ENCODE results near the gene GRPR.

The GRPR gene

DNA sequence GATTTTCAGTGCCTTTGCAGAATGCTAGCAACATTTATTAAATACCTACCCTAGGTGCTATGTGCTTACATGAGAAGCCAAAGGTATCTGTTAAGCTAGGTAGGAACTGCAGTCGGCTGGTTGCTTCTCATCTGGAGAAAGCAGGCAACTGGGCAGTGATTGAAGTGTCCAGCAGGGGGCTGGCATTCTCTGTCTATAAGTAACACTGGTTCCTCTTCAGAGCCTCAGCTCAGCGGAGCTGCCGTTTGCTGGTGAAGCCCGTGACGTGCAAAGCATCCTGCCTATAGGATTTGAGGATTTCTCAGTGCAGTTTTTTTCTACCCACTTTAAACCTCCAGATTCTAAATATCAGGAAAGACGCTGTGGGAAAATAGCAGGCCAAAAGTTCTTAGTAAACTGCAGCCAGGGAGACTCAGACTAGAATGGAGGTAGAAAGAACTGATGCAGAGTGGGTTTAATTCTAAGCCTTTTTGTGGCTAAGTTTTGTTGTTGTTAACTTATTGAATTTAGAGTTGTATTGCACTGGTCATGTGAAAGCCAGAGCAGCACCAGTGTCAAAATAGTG, at the start of gene GRPR:
TSS of gene GRPR (plus strand) at position 344 of the 565 bp plus-strand sequence. CDS start 389 bp downstream, outside the sequence.
- DNase-seq, result no peak

GRCh38 chrX:16075087-16075486, 48.3 kb upstream of the GRPR start:
- DNase-seq, result no peak

- DNase-seq, result no peak
Measured at GRCh38 chrX:16076834-16077233, 46.5 kb upstream of the GRPR start.

GRCh38 chrX:16077811-16078210, 45.6 kb upstream of the GRPR start:
- no peak for DNase-seq

GRCh38 chrX:16081357-16081756, 42.0 kb upstream of the GRPR start:
- DNase-seq, result no peak

DNA sequence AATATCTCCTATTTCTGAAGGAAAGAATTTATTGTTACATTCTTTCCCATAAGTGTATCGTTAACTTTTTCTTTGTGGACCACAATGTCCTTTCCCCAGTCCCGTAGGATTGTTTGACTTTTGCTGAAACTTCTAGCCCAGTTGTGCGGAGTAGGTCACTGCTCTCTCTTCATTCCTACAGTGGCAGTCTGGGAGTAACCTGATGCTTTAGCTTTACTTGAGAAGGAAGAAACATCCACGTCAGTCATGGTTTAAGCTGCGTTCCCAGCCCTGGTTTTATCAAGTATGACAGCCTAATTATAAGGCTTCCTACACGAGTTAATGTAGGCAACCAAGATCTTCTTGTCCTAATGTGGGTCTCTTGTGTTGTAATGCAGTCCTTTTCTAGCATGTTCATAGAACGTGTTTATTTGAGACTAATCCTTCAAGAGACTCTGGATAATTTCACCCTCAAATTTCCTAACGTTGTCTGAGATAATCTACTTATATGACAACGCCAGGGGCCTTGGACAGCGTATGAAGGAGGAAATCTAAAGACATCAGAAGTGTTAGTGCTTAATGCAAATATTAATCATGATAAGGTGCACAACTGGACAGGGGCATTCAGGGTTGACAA, 40.8 kb upstream of the GRPR start:
- DNase-seq, result no peak

DNA sequence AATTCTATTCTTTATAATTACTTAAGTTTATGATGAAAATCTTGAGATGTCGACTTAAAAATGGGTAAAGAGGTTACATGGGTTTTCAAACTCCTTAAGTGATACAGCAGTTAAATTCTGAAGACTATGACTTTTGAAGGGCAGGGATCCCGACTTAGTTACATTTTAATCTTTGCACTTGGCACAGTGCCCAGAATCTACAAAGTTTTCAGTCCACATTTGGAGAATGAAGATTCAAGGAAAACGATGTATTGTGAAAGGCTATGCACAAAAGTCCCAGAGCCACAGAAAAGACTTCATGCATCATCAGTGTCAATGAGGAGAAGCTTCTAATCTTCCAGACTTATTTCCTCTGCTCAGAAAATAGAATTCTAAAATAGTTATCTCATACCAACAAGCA, 36.3 kb upstream of the GRPR start:
- DNase-seq, result no peak

GRCh38 chrX:16089086-16089485, 34.3 kb upstream of the GRPR start:
- DNase-seq, result no peak

GRCh38 chrX:16096141-16096540, 27.2 kb upstream of the GRPR start:
- DNase-seq, result no peak

- no peak for DNase-seq
Measured at GRCh38 chrX:16100673-16101072, 22.7 kb upstream of the GRPR start.

GRCh38 chrX:16101581-16101980, 21.8 kb upstream of the GRPR start:
- DNase-seq, result no peak

DNA sequence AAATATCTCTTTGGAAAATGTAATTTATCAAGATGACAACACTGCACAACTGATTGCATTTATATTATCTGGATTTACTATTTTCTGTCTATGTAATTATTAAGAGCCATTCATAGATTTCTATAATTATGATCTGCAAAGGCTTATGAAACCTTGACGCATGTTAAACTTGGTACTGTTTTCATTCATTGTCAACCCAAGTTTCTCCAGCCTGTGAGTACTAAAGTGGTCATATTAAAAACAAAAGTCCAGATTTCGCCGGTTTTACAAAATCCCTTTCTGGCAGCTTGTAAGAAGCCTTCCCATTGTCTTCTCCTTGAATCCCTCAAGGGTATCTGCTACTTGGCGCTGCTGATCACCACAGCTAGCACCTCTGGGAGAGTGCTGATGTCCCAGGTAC, 19.7 kb upstream of the GRPR start:
- DNase-seq, result no peak

GRCh38 chrX:16112428-16112827, 10.9 kb upstream of the GRPR start:
- no peak for DNase-seq

DNA sequence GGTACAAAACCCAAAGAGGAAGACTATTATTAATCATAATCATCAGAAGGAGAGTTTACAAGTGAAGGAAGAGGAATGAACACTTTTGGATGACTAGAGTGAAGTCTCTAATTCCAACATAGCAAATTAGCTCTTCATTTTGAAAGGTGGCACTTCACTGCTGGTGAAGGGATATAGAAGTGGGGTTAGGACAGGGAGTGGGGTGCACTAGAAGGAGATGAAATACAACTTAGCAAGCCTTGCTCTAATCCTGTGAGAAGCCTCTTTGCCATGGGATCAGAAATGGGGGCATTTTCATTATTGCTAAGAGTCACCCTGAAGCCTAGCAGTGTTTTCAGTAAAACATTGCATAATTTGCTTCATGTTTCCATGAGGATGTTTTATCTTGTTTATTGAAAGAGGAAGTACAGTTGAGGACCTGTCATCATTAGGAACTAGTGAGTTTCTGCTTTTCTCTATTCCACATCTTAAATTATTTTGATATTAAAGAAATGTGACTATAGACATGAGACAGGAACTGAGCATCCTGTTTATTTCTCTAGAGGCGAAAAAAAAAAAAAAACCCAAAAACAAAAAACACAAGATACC, 9.3 kb upstream of the GRPR start:
- no peak for DNase-seq

DNA sequence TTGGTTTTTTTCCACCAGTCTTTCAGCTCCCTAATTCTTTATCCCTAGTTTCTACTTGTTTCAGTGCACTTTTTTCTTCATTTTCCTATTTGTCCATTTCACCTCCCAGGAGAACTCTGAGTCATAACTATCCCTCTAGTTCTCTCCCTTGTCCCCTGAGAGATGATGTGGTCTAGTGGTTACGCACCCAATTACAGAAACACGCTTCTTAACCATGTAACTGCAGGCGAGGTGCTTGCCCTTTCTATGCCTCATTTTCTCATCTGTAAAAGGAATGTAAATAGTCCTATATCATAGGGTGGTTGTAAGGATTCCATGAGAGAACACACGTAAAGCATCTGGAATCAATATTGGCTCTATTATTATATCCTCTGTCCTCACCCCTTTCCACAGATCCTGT, 8.8 kb upstream of the GRPR start:
- no peak for DNase-seq

- DNase-seq, result no peak
Measured at GRCh38 chrX:16119353-16120220, 3.8 kb upstream of the GRPR start.

- no peak for DNase-seq
Measured at GRCh38 chrX:16120431-16120830, 2.9 kb upstream of the GRPR start.

DNA sequence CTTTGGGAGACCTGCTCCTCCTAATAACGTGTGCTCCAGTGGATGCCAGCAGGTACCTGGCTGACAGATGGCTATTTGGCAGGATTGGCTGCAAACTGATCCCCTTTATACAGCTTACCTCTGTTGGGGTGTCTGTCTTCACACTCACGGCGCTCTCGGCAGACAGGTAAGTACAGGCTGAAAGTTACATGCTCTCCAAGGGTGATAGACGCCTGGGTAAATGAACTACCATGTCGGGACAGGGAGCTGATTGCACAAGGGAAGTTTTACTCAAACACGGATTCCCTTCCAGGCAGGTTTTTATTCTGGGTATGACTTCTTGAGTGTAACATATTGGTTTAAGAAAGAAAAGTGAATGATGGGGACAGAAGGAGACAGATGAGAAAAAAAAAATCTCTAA, 836 bp downstream of the GRPR start:
- no peak for DNase-seq

DNA sequence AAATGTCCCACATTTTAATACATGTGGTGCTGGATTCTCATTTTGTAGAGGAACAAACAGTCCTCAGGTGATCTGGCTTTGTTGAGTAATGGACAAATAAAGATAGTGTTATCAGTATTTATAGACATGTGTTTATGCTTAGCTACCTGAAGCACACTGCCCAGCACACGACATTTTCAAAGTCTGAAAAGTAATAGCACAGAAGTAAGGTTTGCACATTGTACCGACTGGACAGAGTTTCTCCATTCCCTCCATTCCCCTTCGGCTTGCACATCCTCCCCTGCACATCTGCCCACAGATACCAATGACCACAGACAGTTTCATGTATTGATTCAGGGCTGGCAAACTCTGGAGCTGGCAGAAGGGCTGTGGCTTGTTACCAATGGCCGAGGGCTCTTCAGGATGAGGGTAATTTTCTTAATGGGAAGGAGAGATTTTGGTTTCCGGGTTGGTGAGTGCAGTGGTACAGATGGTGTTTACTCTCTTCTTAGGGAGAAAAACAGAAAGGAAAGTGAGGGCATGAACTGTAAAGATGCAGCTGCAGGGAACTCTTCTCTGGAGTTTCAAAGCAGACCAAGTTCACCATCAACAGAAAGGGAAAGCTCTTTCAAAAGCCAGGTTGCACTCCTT, 2.3 kb downstream of the GRPR start:
- no peak for DNase-seq

- DNase-seq, result no peak
Measured at GRCh38 chrX:16130707-16131106, 7.3 kb downstream of the GRPR start.

DNA sequence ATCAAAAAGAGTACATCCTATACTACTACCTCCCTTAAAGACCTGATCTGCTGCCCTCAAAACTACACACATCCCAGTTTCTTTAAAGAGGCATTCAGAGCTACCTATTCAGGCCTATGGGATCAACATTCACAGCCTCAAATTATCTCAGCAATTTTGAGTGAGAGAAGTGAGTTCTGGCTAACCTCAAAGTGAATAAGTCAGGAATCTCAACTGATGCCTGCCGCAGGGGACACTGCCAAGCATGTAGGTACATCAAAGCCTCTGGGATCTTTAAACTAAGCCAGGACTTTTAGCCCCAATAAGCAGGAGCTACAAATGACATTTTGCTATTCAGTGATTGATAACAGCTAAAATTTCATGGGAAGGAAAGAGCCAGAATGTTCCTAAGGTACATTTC, 11.6 kb downstream of the GRPR start:
- no peak for DNase-seq

GRCh38 chrX:16136080-16136479, 12.7 kb downstream of the GRPR start:
- DNase-seq, result no peak

- no peak for DNase-seq
Measured at GRCh38 chrX:16137416-16138107, 14.2 kb downstream of the GRPR start.
